Astrocyte of the cerebellum (primary cell): ENCODE results near the gene CCDC91.

Source experiments
- DNase-seq: peaks from one replicate; pipeline ENCODE4 v3.0.0-alpha.2; 2011; ENCODE audit warnings: low read depth
- H3K4me3 ChIP-seq: 2 replicates; pipeline ENCODE4 v1.5.1; 2011; ENCODE audit warnings: mild to moderate bottlenecking, low read depth, low read length, moderate library complexity
- in situ Hi-C: cut with HindIII; loops from 2 replicates; pipeline ENCODE4 v1.10.0; 2017; ENCODE audit warnings: low sequenced_read_pairs
- TF ChIP-seq, protein P1 (sequence below): IDR thresholded peaks from 2 replicates; pipeline ENCODE4 v1.5.1; 2012; ENCODE audit warnings: low read length, low read depth, moderate library complexity, mild to moderate bottlenecking; ENCODE audit errors: missing control alignments

CCDC91 gene

DNA sequence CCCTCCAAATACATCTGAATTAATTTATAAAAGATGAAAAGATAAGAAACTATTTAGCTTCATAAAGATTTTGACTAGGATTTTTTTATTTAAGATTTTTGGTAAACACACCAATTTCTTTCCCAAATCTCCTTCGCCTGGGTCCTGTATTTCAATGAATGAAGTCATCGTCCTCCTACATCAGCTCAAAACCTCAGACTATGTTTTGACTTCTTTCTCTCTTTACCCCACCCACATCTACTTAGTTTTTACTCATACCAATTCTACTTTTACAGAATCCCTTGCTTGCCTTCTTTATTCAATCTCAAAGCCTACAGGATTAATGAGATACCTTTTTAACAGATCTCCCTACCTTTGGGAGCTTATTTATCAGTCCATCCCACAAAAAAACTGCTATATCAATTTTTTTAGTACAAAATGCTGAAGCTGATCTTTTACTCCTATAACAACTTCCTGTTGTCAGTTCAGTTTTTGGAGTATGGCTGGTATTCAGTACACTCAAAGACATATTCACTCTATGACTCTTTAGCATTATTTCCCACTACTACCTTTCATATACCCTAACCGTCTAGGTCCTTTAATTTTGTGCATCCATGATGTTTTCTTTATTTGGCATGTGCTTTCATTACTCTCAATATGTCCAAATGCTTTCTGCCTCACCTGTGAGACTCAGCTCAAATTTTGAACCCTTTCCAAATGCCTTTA lies 18.7 kb upstream of the CCDC91 start:
- TF ChIP-seq, protein P1, sequence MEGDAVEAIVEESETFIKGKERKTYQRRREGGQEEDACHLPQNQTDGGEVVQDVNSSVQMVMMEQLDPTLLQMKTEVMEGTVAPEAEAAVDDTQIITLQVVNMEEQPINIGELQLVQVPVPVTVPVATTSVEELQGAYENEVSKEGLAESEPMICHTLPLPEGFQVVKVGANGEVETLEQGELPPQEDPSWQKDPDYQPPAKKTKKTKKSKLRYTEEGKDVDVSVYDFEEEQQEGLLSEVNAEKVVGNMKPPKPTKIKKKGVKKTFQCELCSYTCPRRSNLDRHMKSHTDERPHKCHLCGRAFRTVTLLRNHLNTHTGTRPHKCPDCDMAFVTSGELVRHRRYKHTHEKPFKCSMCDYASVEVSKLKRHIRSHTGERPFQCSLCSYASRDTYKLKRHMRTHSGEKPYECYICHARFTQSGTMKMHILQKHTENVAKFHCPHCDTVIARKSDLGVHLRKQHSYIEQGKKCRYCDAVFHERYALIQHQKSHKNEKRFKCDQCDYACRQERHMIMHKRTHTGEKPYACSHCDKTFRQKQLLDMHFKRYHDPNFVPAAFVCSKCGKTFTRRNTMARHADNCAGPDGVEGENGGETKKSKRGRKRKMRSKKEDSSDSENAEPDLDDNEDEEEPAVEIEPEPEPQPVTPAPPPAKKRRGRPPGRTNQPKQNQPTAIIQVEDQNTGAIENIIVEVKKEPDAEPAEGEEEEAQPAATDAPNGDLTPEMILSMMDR, result no peak
- no peak for DNase-seq
- in situ Hi-C loops, result no loop called here
- no peak overlapping the region for H3K4me3 ChIP-seq

DNA sequence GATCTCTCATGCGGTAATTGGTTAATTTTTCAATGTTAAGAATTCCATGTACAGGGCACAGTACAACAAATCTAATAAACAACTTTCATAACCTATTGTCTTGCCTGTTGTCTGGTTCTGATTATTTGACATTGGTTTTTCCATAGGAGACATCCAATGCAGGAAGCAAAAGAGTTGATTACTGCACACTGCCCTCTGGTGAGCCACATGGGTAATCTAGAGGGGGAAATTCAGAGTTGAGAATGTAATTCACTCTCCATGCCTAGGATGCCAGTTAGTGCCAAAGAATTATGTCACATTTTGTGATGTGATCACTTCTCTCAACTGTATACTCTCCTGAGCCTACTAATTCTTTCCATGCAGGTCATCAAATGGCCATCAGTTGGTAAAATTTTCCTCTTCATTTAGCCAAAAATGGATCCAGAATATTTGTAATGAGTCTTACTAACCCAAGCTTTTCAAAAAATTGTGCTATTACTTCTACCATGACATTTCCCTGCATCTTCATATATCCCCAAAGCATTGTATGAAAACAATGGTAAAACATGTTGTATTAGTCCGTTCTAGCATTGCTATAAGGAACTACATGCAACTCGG lies 17.7 kb upstream of the CCDC91 start:
- TF ChIP-seq, protein P1, result peak; percentile 74
- peak; percentile 48 for DNase-seq

DNA sequence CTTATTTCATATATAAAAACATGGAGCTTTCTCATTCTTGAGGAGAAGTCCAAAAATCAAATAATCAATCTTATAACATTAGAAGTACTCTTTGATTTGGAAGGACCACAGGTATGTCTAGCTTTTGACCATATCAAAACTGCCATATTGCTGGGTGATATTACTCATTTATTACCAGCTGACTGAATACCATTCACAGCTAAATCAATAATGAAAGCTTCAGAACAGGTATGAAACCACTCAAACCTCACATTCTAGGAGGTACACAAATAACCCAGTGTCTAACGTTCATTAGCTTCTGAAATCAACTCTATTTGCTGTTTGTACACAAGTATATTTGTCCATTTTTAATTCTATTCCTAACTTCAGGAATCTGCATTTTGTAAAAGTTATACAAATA lies 16.8 kb upstream of the CCDC91 start:
- in situ Hi-C loops, result no loop called here
- DNase-seq, result no peak
- TF ChIP-seq, protein P1, result no peak
- H3K4me3 ChIP-seq, result no peak overlapping the region

More for the DNA sequence above, 17.7 kb upstream of the CCDC91 start:
- in situ Hi-C loops, result no loop called here
- H3K4me3 ChIP-seq, result no peak overlapping the region

DNA sequence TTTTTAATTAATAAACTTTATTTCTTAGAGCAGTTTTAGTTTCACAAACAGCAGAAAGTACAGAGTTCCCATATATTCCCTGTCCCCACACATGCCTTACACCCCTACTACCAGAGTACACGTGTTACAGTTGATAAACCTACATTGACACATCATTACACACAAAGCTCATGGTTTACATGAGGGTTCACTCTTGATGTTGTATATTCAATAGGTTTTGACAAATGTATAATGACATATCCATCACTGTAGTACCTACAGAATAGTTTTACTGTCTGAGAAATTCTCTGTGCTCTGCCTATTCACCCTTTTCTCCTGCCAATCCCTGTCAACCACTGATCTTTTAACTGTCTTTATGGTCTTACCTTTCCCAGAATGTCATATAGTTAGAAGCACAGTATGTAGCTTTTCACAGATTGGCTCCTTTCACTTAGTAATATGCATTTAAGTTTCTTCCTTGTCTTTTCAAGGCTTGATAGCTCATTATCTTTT lies 15.1 kb upstream of the CCDC91 start:
- no peak overlapping the region for H3K4me3 ChIP-seq
- in situ Hi-C loops, result no loop called here
- TF ChIP-seq, protein P1, result no peak
- no peak for DNase-seq

DNA sequence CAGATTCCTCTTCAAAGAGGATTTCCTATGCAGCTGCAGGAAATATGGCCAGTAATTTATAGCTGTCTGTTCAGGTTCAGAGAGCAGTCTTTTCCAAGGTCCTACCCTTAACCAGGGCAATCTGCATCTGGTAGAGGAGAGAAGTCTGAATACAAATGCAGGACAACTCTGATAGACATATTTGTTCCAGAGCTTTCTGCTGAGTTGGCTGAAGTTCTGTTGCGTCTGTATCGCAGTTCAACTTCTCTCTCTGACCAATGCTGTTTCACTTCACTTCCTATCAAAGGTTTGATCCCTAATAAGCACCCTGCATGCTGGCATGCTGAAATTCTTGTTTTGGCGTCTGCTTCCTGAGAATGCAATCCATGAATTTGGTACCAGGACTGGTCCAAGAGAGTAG lies 14.0 kb upstream of the CCDC91 start:
- in situ Hi-C loops, result no loop called here
- TF ChIP-seq, protein P1, result no peak
- DNase-seq, result no peak
- no peak overlapping the region for H3K4me3 ChIP-seq

DNA sequence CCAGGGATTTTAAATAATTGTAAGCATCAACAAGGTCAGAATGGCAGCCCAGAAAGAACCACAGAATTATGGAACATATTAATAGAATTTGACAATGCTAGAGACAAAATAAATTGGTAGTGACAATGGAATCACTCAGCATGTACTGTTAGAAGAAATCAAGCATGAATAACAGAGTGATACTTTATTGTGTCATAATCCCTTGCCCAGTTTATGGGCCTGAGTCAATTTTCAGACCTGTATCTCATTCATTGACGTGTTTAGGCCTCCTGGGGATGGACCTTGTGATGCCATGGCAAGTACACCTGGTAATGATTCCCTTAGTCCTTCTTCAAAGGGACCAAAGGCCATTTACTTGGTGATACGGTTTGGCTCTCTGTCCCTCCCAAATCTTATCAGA lies 12.8 kb upstream of the CCDC91 start:
- TF ChIP-seq, protein P1, result no peak
- in situ Hi-C loops, result no loop called here
- DNase-seq, result no peak
- no peak overlapping the region for H3K4me3 ChIP-seq
